Naive B cell (primary cell): Measurements from ENCODE around the gene XRCC4. TPM values are rescaled to one million over a fixed set of nuclear protein-coding genes. Genes with fewer than 3 reads are reported as not detected.

Experiments
- ATAC-seq, 2 donors: fragments of 150-1000 bp; cut with Tn5 transposase; 2 replicates each; pipeline ENCODE4 v1.10.0; 2021; ENCODE audit warnings: low read depth in 2 of 2, mild to moderate bottlenecking in 2 of 2, moderate library complexity in 2 of 2
- DNase-seq: peaks from one replicate; pipeline ENCODE4 v3.0.0; 2022
- H3K27ac Mint-ChIP-seq, 6 donors: one replicate each; pipeline ENCODE4 v1.8.0; 2020 to 2022; ENCODE audit warnings: mild to moderate bottlenecking in 6 of 6, mixed read lengths in 6 of 6, moderate library complexity in 5 of 6, inconsistent platforms in 2 of 6
- H3K27me3 Mint-ChIP-seq, 3 donors: one replicate each; pipeline ENCODE4 v1.8.0; 2021 to 2022; ENCODE audit warnings: mixed read lengths in 3 of 3, mild to moderate bottlenecking in 1 of 3
- H3K36me3 Mint-ChIP-seq, 2 donors: one replicate each; pipeline ENCODE4 v1.8.0; 2020 to 2022; ENCODE audit warnings: mixed read lengths in 2 of 2, inconsistent platforms in 1 of 2, mild to moderate bottlenecking in 1 of 2
- H3K4me1 Mint-ChIP-seq, 3 donors: one replicate each; pipeline ENCODE4 v1.8.0; 2020 to 2022; ENCODE audit warnings: mixed read lengths in 3 of 3, inconsistent platforms in 1 of 3, mild to moderate bottlenecking in 1 of 3, moderate library complexity in 1 of 3
- H3K4me3 Mint-ChIP-seq, 8 donors: one replicate each; pipeline ENCODE4 v1.8.0; 2020 to 2022; ENCODE audit warnings: mild to moderate bottlenecking in 8 of 8, mixed read lengths in 8 of 8, moderate library complexity in 8 of 8, inconsistent platforms in 2 of 8
- H3K9me3 Mint-ChIP-seq, 7 donors: one replicate each; pipeline ENCODE4 v1.8.0; 2020 to 2022; ENCODE audit warnings: mixed read lengths in 7 of 7, mild to moderate bottlenecking in 5 of 7, inconsistent platforms in 2 of 7, moderate library complexity in 1 of 7
- polyA plus RNA-seq, 6 donors: library from polyadenylated mRNA; unstranded; fragments of 300-500 nt; fragmentation: Illumina TruSeq; gene quantifications; one replicate each; pipeline ENCODE4 v1.2.3, GENCODE V29; 2021; ENCODE audit warnings: low read depth in 6 of 6

XRCC4 gene
- polyA plus RNA-seq, 6 donors from 2014 or later, result 7.8 to 9.9 (median 9.3) TPM

DNA sequence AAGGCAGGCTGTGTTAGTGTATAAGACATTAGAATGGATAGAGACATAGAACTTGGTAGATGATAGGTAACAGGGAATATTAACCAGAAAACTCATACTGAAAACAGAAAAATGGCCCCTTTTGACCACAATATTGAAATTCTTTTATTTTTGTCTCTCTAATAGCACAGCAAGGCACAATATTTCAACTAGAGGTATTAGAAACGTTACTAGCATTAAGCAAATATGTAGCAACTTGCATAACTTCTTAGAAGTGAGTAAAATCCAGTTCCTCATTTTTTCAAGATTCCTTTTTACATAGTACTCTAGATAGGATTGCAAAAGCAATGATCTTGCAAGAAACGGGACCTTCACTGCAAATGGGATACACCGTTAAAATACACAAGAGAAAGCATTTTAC, 291.5 kb downstream of the XRCC4 start:
- DNase-seq (no peak), ATAC-seq (no peak)
- no peak overlapping the region for H3K27ac Mint-ChIP-seq
- peaks cover 0 to 12% (median 0%) of the 10 kb centered on the region in 7 donors for H3K9me3 Mint-ChIP-seq
- H3K27me3 Mint-ChIP-seq, result peaks cover 0 to 10% (median 0%) of the 10 kb centered on the region in 3 donors
- peaks cover 0 to 4% (median 0%) of the 10 kb centered on the region in 3 donors for H3K4me1 Mint-ChIP-seq
- no peaks in the 10 kb centered on the region for H3K36me3 Mint-ChIP-seq
- H3K4me3 Mint-ChIP-seq, result no peak overlapping the region

DNA sequence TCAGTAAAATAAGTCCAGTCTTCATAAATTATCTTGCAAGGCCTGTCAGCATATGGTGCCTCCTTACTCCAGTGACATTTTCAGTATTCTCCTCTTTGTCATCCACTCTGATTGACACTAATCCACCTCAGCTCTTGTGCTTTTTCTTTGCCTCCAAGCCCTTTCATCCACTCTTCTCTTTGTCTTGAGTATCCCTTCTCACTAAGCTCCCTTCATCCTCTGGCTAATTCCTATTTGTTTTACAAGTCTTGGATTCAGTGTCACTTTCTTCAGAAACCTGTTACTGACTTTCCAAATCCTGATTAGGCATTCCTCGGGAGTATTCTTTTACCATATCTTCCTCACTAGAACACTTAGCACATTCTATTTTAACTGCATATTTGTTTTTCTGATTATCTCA, 293.6 kb downstream of the XRCC4 start:
- Mint-ChIP-seq H3K36me3 (no peaks in the 10 kb centered on the region), H3K27ac (no peak overlapping the region), H3K4me3 (no peak overlapping the region), H3K27me3 (peaks cover 0 to 10% (median 0%) of the 10 kb centered on the region in 3 donors), H3K9me3 (peaks cover 0 to 6% (median 0%) of the 10 kb centered on the region in 7 donors), H3K4me1 (peaks cover 0 to 2% (median 0%) of the 10 kb centered on the region in 3 donors)
- DNase-seq (no peak), ATAC-seq (no peak)

DNA sequence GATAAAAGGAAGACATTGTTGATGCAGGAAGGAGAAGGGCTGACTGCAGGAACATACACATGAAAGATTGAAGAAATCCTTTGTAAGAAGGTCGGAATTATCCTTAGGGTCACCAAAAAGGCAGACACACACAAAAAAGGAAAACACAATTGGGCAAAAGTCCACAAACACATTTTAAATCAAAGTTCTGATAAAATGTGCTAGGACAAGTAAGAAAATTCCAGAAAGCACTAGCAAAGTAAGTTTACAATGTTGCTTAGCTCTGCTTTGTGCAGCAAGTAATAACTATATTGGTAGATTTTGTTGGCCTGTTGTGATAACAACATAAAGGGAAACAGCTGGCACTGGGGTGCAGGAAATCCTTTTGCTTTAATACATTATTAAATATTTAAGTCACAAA, 294.4 kb downstream of the XRCC4 start:
- Mint-ChIP-seq H3K9me3 (peaks cover 0 to 6% (median 0%) of the 10 kb centered on the region in 7 donors), H3K27ac (no peak overlapping the region), H3K4me3 (no peak overlapping the region), H3K4me1 (peaks cover 0 to 2% (median 0%) of the 10 kb centered on the region in 3 donors), H3K36me3 (no peaks in the 10 kb centered on the region), H3K27me3 (peaks cover 0 to 10% (median 0%) of the 10 kb centered on the region in 3 donors)
- ATAC-seq (no peak), DNase-seq (no peak)

- DNase-seq, result no peak
- Mint-ChIP-seq H3K4me3 (no peak overlapping the region), H3K4me1 (peaks cover 0 to 2% (median 0%) of the 10 kb centered on the region in 3 donors), H3K36me3 (no peaks in the 10 kb centered on the region), H3K27ac (no peak overlapping the region), H3K27me3 (peaks cover 0 to 10% (median 0%) of the 10 kb centered on the region in 3 donors), H3K9me3 (peaks cover 0 to 6% (median 0%) of the 10 kb centered on the region in 7 donors)
- no peak for ATAC-seq
Measured at GRCh38 chr5:83374547-83374946, 297.2 kb downstream of the XRCC4 start.

GRCh38 chr5:83375049-83375745, 297.9 kb downstream of the XRCC4 start:
- Mint-ChIP-seq H3K36me3 (no peaks in the 10 kb centered on the region), H3K27ac (no peak overlapping the region), H3K4me3 (no peak overlapping the region), H3K4me1 (peaks cover 0 to 2% (median 0%) of the 10 kb centered on the region in 3 donors), H3K9me3 (peaks cover 0 to 6% (median 0%) of the 10 kb centered on the region in 7 donors), H3K27me3 (peaks cover 0 to 10% (median 0%) of the 10 kb centered on the region in 3 donors)
- no peak for ATAC-seq
- no peak for DNase-seq

DNA sequence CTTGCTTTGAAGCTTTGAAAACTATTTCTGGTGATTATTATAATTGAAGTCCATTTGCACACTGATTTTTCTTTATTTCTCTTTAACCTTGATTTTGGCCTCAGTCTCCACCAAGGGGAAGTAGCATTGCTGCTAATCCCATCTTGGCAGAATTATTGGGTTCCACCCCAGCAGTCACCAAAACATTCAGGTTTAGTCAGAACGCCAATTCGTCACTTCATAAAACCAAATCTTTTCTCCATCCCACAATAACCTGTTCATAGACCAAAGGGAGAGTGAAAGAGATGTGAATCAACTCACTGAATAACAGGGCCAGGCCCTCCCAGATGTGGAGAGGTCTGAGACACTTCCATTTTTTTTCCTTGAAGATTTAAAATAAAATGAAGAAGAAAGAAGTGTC, 299.1 kb downstream of the XRCC4 start:
- H3K9me3 Mint-ChIP-seq, result peaks cover 0 to 2% (median 0%) of the 10 kb centered on the region in 7 donors
- H3K4me1 Mint-ChIP-seq, result peaks cover 0 to 2% (median 0%) of the 10 kb centered on the region in 3 donors
- H3K27ac Mint-ChIP-seq, result no peak overlapping the region
- DNase-seq, result no peak
- no peaks in the 10 kb centered on the region for H3K27me3 Mint-ChIP-seq
- H3K4me3 Mint-ChIP-seq, result no peak overlapping the region
- ATAC-seq, result no peak
- H3K36me3 Mint-ChIP-seq, result no peaks in the 10 kb centered on the region

- Mint-ChIP-seq H3K27ac (peak overlapping the region in 1 of 6 donors; percentile 44), H3K36me3 (no peaks in the 10 kb centered on the region), H3K4me3 (no peak overlapping the region), H3K9me3 (peaks cover 0 to 2% (median 0%) of the 10 kb centered on the region in 7 donors), H3K4me1 (peaks cover 0 to 2% (median 0%) of the 10 kb centered on the region in 3 donors), H3K27me3 (no peaks in the 10 kb centered on the region)
- DNase-seq (no peak), ATAC-seq (no peak)
Measured at GRCh38 chr5:83377131-83377865, 300.0 kb downstream of the XRCC4 start.

DNA sequence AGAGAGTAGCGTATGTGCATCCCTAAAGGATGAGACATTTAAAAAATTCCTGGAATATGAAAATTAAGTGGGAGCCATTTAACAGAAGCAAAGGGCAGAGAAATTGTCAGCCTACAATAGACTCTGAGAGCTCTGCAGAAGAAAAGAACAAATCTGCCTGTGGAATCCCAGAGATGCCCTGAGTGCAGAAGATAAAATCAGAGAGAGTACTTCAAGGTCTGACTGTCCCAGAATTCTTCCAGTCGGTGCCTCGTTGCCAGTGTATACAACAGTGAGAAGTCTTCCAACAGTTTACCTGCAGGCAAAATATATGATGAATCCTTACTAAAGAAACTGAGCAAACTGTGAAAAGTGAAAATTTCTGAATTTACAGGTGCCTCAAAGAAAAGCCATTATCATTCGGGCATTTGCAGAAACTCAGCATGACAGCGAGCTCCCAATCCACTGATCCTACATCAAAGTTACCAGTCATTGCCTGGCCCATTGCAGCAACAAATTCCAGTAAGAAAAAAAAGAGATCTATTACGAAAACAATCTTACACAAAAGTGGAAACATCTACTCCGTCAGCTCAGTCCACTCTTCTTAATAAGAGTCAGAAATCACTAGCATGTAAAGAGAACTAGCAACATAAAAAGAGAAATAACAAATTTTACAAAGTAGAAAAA, 301.4 kb downstream of the XRCC4 start:
- Mint-ChIP-seq H3K4me1 (no peaks in the 10 kb centered on the region), H3K27ac (no peak overlapping the region), H3K9me3 (peaks cover 0 to 7% (median 5%) of the 10 kb centered on the region in 7 donors), H3K36me3 (no peaks in the 10 kb centered on the region), H3K27me3 (no peaks in the 10 kb centered on the region), H3K4me3 (no peak overlapping the region)
- DNase-seq (no peak), ATAC-seq (no peak)

DNA sequence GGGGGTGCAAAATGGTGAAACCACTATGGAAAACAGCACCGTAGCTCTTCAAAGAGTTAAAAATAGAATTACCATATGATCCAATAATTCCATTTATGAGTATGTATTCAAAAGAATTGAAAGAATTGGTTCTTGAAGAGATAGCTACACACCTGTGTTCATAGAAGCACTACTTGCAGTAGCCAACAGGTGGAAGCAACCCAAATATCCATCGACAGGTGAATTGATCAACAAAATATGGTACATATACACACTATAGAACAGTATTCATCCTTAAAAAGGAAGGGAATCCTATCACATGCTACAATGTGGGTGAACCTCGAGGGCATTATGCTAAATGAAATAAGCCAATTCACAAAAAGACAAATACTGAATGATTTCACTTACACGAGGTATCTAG, 308.5 kb downstream of the XRCC4 start:
- DNase-seq (no peak), ATAC-seq (no peak)
- H3K36me3 Mint-ChIP-seq, result no peaks in the 10 kb centered on the region
- no peak overlapping the region for H3K4me3 Mint-ChIP-seq
- peaks cover 0 to 15% (median 3%) of the 10 kb centered on the region in 7 donors for H3K9me3 Mint-ChIP-seq
- H3K27ac Mint-ChIP-seq, result no peak overlapping the region
- no peaks in the 10 kb centered on the region for H3K27me3 Mint-ChIP-seq
- H3K4me1 Mint-ChIP-seq, result no peaks in the 10 kb centered on the region

DNA sequence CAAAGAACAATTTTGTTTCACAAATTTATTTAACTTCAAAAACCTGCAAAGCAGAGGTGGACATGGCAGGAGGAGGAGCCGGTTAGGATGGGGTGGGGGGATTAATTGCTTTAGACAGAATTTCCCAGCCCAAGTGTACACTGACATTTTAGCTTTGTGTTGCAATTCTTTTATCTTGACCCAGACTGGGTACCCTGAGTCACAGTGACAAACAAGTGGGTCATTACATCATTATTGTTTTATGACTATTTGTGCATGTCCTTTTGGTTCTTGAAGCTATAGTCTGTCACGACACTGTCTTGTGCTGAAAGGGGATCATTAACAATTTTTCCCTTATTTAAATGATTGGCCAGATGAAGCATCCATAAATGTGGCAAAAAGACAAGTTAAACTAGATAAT, 309.7 kb downstream of the XRCC4 start:
- DNase-seq (no peak), ATAC-seq (no peak)
- H3K36me3 Mint-ChIP-seq, result no peaks in the 10 kb centered on the region
- H3K4me1 Mint-ChIP-seq, result no peaks in the 10 kb centered on the region
- peaks cover 0 to 15% (median 3%) of the 10 kb centered on the region in 7 donors for H3K9me3 Mint-ChIP-seq
- H3K27ac Mint-ChIP-seq, result no peak overlapping the region
- no peaks in the 10 kb centered on the region for H3K27me3 Mint-ChIP-seq
- no peak overlapping the region for H3K4me3 Mint-ChIP-seq

- no peak for ATAC-seq
- Mint-ChIP-seq H3K27ac (no peak overlapping the region), H3K27me3 (no peaks in the 10 kb centered on the region), H3K36me3 (no peaks in the 10 kb centered on the region), H3K4me3 (no peak overlapping the region), H3K4me1 (no peaks in the 10 kb centered on the region), H3K9me3 (peaks cover 0 to 7% (median 0%) of the 10 kb centered on the region in 7 donors)
- no peak for DNase-seq
Measured at GRCh38 chr5:83388608-83389007, 311.3 kb downstream of the XRCC4 start.

DNA sequence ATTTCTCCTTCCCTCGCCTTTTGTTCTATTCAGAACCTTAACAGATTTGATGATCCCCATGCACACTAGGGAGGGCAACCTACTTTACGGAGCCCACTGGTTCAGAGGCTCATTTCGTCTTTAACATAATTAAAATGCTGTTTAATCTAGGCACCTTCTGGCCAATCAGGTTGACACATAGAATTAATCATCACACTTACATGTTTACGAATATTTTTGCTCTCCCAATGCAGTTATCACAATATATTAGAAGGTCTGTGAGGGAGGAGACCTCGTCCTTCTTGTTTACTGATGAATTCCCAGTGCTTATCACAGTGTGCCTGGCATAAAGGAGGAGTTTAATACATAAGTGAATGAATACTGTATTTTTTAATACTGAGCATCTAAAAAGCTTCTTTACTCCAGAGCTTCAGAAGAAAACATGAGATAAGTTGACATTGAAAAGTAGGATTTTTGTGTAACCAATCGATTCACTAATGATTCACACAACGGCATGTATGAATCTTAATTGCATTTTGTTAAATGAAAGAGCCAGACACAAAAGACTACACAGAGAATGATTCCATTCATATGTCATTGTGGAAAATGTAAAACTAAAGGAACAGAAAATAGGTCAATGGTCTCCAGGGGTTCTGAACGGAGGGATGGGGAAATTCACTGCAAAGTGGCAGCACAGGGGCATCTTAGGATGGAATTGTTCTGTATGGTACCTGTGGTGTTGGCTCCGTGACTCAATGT, 315.6 kb downstream of the XRCC4 start:
- no peaks in the 10 kb centered on the region for H3K36me3 Mint-ChIP-seq
- no peaks in the 10 kb centered on the region for H3K27me3 Mint-ChIP-seq
- ATAC-seq (no peak), DNase-seq (no peak)
- H3K27ac Mint-ChIP-seq, result no peak overlapping the region
- H3K4me1 Mint-ChIP-seq, result no peaks in the 10 kb centered on the region
- no peak overlapping the region for H3K4me3 Mint-ChIP-seq
- H3K9me3 Mint-ChIP-seq, result peaks cover 0 to under 1% (median 0%) of the 10 kb centered on the region in 7 donors

GRCh38 chr5:83393504-83393866, 316.1 kb downstream of the XRCC4 start:
- ATAC-seq (no peak), DNase-seq (no peak)
- Mint-ChIP-seq H3K36me3 (no peaks in the 10 kb centered on the region), H3K4me1 (no peaks in the 10 kb centered on the region), H3K9me3 (peaks cover 0 to 1% (median 0%) of the 10 kb centered on the region in 7 donors), H3K27me3 (no peaks in the 10 kb centered on the region), H3K4me3 (no peak overlapping the region), H3K27ac (no peak overlapping the region)
